MCF 10A (cell line): ENCODE results near the gene SNX33. TPM values are rescaled to one million over a fixed set of nuclear protein-coding genes. Genes with fewer than 3 reads are reported as not detected.
A peak's percentile ranks its signal among the peaks of the same experiment; 100 is the strongest.
"Not testable (repeated sequence)": the region's sequence is repeated elsewhere in the genome, so short reads cannot be mapped to it uniquely, and the experiment has no call there.

Experiments
- BruUV-seq: library from RNA; stranded (reverse); fragments of 400-500 nt; replicated peaks from 2 replicates; lab custom pipeline; 2021; lab: Mats Ljungman, UMichigan
- CTCF ChIA-PET: fragments of 300-600 bp; sonication (Branson Sonifier 250); formaldehyde crosslinking; extraction: SDS; loops from one replicate; lab custom pipeline; 2021; ENCODE audit warnings: antibody characterized with exemption, inconsistent platforms; lab: Yijun Ruan, JAX
- POLR2A ChIA-PET: fragments of 300-600, 350-650 bp; sonication (Branson Sonifier 250); formaldehyde crosslinking; extraction: SDS; loops from one replicate; lab custom pipeline; 2020; ENCODE audit warnings: antibody characterized with exemption, inconsistent platforms; lab: Yijun Ruan, JAX
- DNase-seq: peaks from one replicate; pipeline ENCODE4 v3.0.0-alpha.2; 2018; ENCODE audit not compliant: unreplicated experiment
- H3K27ac Mint-ChIP-seq: one replicate; pipeline ENCODE4 v1.8.0; 2022; ENCODE audit warnings: mild to moderate bottlenecking, low read depth, mixed read lengths; ENCODE audit not compliant: unreplicated experiment
- H3K27me3 Mint-ChIP-seq: one replicate; pipeline ENCODE4 v1.8.0; 2022; ENCODE audit warnings: mixed read lengths; ENCODE audit not compliant: insufficient read depth, unreplicated experiment
- H3K36me3 Mint-ChIP-seq: one replicate; pipeline ENCODE4 v1.8.0; 2022; ENCODE audit warnings: mild to moderate bottlenecking, moderate library complexity, mixed read lengths; ENCODE audit not compliant: insufficient read depth, unreplicated experiment
- H3K4me1 Mint-ChIP-seq: one replicate; pipeline ENCODE4 v1.8.0; 2022; ENCODE audit warnings: mixed read lengths; ENCODE audit not compliant: insufficient read depth, unreplicated experiment
- H3K4me3 Mint-ChIP-seq: one replicate; pipeline ENCODE4 v1.8.0; 2022; ENCODE audit warnings: mild to moderate bottlenecking, moderate library complexity, mixed read lengths; ENCODE audit not compliant: unreplicated experiment
- H3K9me3 Mint-ChIP-seq: one replicate; pipeline ENCODE4 v1.8.0; 2022; ENCODE audit warnings: mixed read lengths; ENCODE audit not compliant: unreplicated experiment
- intact Hi-C: fragments of 100-400 bp; cut with micrococcal nuclease; formaldehyde crosslinking; loops from 2 replicates; pipeline ENCODE4 v1.14.1; 2022
- total RNA-seq: library from RNA; stranded (reverse); gene quantifications from 2 replicates; pipeline ENCODE4 v1.2.3, GENCODE V29; 2022
- TF ChIP-seq, protein P1 (sequence below): fragments of 200-600 bp; IDR thresholded peaks from one replicate; pipeline ENCODE4 v1.8.0; 2022; ENCODE audit warnings: antibody characterized with exemption, mild to moderate bottlenecking; ENCODE audit not compliant: unreplicated experiment

Gene SNX33
- total RNA-seq, 1 experiment from 2014 or later = 15.2 TPM

DNA sequence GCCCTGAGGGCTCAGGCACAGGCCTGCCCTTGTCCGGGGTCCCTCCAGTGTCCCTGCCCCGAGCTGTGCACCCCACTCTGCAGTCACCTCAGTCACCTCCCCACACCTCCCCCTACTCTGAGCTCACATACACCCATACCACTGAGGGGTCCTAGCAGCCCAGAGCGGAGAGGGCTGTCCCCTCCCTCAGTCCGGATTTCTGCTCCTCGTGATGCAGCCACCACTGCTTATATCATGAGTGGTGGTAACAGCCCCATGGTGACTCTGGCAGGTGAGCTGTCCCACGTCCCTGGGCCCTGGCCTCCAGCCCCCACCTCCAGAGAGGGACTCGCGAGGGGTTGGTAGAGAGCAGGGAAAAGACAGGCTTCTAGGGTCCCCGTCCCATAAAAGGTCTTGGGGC lies 56.9 kb downstream of the SNX33 start:
- CTCF ChIA-PET = no interaction called here
- peaks cover 4% of the 10 kb centered on the region for H3K36me3 Mint-ChIP-seq
- BruUV-seq = no TSS peak
- H3K4me1 Mint-ChIP-seq = peaks cover 25% of the 10 kb centered on the region
- DNase-seq = no peak
- TF ChIP-seq, protein P1, sequence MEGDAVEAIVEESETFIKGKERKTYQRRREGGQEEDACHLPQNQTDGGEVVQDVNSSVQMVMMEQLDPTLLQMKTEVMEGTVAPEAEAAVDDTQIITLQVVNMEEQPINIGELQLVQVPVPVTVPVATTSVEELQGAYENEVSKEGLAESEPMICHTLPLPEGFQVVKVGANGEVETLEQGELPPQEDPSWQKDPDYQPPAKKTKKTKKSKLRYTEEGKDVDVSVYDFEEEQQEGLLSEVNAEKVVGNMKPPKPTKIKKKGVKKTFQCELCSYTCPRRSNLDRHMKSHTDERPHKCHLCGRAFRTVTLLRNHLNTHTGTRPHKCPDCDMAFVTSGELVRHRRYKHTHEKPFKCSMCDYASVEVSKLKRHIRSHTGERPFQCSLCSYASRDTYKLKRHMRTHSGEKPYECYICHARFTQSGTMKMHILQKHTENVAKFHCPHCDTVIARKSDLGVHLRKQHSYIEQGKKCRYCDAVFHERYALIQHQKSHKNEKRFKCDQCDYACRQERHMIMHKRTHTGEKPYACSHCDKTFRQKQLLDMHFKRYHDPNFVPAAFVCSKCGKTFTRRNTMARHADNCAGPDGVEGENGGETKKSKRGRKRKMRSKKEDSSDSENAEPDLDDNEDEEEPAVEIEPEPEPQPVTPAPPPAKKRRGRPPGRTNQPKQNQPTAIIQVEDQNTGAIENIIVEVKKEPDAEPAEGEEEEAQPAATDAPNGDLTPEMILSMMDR = no peak
- no peak overlapping the region for H3K4me3 Mint-ChIP-seq
- no peak overlapping the region for H3K27ac Mint-ChIP-seq
- H3K9me3 Mint-ChIP-seq = no peaks in the 10 kb centered on the region
- intact Hi-C loops = no loop called here
- no peaks in the 10 kb centered on the region for H3K27me3 Mint-ChIP-seq
- POLR2A ChIA-PET = no interaction called here

DNA sequence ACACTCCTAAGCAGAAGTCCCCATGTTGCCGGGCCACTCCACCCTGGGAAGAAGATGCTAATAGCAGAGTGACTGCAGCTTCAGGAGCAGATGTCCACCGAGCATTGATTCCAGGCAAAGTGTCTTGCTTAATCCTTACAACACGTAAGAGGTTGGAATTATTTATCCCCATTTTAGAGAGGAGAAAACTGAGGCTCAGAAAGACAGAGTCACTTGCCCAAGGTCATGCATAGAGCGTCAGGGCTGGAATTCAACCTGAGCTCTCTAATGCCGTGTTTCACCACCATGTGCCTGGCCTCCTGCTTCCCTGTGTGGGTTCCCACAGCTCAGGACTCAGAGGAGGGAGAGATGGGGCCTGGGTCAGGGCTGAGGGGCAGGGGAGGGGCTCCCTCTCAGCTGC lies 57.7 kb downstream of the SNX33 start:
- intact Hi-C loops, H3K9me3 Mint-ChIP-seq, H3K27me3 Mint-ChIP-seq, H3K4me3 Mint-ChIP-seq, BruUV-seq, DNase-seq, POLR2A ChIA-PET, H3K36me3 Mint-ChIP-seq, H3K27ac Mint-ChIP-seq: not testable (repeated sequence)
- H3K4me1 Mint-ChIP-seq = peaks cover 23% of the 10 kb centered on the region
- CTCF ChIA-PET = interaction anchor here (1.2 kb wide), 1 partner anchor 8 kb away, joined by 3 read pairs; no protein-coding TSS in a partner anchor

DNA sequence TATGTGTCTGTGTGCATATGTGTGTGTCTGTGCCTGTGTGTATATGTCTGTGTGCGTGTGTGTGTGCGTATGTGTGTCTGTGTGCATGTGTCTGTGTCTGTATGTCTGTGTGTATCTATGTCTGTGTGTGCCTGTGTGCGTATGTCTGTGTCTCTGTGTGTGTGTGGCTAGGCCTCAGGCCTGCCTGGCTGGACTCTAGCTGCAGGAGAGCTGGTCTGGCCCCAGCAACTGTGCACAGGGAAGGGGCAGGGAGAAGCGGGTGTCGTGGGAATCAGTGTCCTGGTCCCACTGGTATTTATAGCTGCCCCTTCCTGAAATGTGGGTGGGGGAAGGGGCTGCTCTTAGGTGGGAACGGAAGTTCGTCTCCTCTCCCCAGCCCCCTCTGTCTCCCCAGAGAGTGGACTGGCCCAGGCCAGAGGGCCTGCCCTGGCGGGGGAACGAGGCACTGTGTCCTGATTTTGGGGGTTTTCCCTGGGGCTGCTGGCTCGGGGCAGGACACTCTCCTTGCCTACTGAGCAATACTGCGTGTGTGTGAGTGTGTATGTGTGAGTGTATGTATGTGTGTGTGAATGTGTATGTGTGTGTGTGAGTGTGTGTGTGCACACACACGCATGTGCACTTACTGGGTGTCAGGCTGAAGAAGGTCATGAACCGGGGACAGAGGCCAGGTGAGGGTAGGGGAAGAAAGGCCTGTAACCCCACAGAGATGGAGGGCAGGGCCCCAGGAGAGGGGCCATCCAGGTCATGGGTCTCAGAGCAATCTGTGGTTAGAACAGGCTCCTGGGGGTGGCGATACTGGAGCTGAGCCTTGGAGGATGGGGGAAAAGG lies 58.4 kb downstream of the SNX33 start:
- BruUV-seq = no TSS peak
- H3K27ac Mint-ChIP-seq = no peak overlapping the region
- H3K9me3 Mint-ChIP-seq = no peaks in the 10 kb centered on the region
- TF ChIP-seq, protein P1 = no peak
- H3K4me1 Mint-ChIP-seq = peaks cover 16% of the 10 kb centered on the region
- H3K4me3 Mint-ChIP-seq = no peak overlapping the region
- ChIA-PET POLR2A (no interaction called here), CTCF (interaction anchor here (1.2 kb wide), 1 partner anchor 8 kb away, joined by 3 read pairs; no protein-coding TSS in a partner anchor)
- no peak for DNase-seq
- no peaks in the 10 kb centered on the region for H3K27me3 Mint-ChIP-seq
- H3K36me3 Mint-ChIP-seq = peaks cover 4% of the 10 kb centered on the region
- intact Hi-C loops = no loop called here

DNA sequence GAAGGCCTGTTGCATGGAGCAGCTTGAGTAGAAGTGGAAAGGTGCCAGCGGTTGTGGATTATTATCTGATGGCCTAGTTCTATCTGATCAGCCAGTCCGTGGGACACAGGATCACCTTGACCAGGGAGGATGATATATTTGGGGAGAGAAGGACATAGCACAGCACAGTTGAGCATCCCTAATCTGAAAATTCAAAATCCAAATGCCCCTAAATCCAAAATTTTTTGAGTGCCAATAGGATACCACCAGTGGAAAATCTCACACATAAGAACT lies 58.9 kb downstream of the SNX33 start:
- ChIA-PET POLR2A (no interaction called here), CTCF (no interaction called here)
- H3K36me3 Mint-ChIP-seq = peaks cover 4% of the 10 kb centered on the region
- H3K27ac Mint-ChIP-seq = no peak overlapping the region
- TF ChIP-seq, protein P1 = no peak
- H3K4me1 Mint-ChIP-seq = peaks cover 15% of the 10 kb centered on the region
- no peak overlapping the region for H3K4me3 Mint-ChIP-seq
- no peaks in the 10 kb centered on the region for H3K27me3 Mint-ChIP-seq
- intact Hi-C loops = no loop called here
- DNase-seq = no peak
- H3K9me3 Mint-ChIP-seq = no peaks in the 10 kb centered on the region
- no TSS peak for BruUV-seq

DNA sequence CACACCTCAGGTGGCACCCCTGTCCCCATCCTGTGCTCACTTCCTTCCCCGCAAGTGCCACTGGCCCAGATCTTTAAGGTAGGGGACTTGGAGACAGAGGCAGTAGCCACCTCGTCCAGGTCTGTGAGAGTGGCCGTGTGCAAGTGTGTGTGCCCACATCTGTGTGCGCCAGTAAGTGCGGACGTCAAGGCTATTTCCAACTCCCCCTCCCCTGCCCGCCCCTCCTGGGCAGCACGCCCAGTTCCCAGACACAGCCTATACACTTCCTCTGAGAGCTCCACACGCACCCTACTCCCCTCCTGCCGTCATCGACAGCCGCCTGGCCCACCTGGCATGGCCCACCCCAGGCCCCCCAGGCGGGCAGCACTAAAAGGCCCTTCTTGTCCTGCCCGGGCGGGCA lies 61.7 kb downstream of the SNX33 start:
- H3K4me1 Mint-ChIP-seq, H3K4me3 Mint-ChIP-seq, intact Hi-C loops, DNase-seq, H3K27ac Mint-ChIP-seq, BruUV-seq, H3K36me3 Mint-ChIP-seq, H3K27me3 Mint-ChIP-seq, POLR2A ChIA-PET, H3K9me3 Mint-ChIP-seq: not testable (repeated sequence)
- CTCF ChIA-PET = interaction anchor here (0.9 kb wide), 1 partner anchor 14 kb away, joined by 3 read pairs; no protein-coding TSS in a partner anchor

DNA sequence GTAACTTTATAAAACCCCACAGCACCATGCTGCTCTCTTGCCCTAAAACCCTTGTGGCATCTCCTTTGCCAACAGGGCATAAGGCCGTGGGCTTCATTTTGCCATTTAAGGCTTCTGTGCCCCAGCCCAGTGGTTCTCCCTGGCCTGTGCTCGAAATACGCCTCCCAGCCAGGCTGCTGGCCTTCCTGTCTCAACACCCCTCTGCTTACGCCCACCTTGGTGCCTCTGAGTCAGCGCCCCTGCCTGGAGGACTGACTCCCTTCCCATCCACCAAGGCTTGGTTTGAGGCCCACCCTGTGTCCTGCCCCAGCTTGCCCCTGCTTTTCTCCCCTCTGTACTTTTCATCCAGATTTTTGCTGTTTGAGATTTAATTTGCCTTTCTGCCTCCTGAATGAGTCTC lies 63.2 kb downstream of the SNX33 start:
- H3K27me3 Mint-ChIP-seq, POLR2A ChIA-PET, BruUV-seq, CTCF ChIA-PET, H3K9me3 Mint-ChIP-seq, H3K4me3 Mint-ChIP-seq, H3K27ac Mint-ChIP-seq, DNase-seq, intact Hi-C loops, H3K36me3 Mint-ChIP-seq: not testable (repeated sequence)
- peaks cover 11% of the 10 kb centered on the region for H3K4me1 Mint-ChIP-seq

DNA sequence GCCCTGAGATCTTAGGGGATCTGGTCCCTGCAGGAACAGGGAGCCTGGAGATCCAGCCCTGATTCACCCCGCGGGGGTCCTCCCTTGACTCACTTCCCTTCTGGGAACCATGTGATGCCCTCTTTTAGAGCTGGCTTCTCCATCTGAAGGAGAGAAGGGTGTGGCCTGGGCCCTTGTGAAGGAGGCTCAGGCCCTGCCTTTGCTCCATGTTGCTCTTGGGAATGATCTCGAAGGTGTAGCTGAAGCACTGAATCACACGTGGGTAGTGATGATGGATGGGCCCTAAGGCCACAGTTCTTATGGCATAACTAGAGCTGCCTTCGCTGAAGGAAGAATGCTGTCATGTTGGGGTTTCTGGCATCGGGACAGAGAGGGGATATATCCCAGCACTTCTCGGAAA lies 63.8 kb downstream of the SNX33 start:
- H3K27ac Mint-ChIP-seq, POLR2A ChIA-PET, H3K36me3 Mint-ChIP-seq, BruUV-seq, intact Hi-C loops, H3K4me3 Mint-ChIP-seq, H3K27me3 Mint-ChIP-seq, H3K9me3 Mint-ChIP-seq, H3K4me1 Mint-ChIP-seq, CTCF ChIA-PET: not testable (repeated sequence)
- DNase-seq = peak; percentile 18
